GM19351 (cell line): ENCODE results near the gene CUX1.

Experiments
- ATAC-seq: cut with Tn5 transposase; IDR thresholded peaks from one replicate; pipeline ENCODE4 v1.9.1; 2021; ENCODE audit warnings: mild to moderate bottlenecking, moderate library complexity; ENCODE audit not compliant: unreplicated experiment

Gene CUX1, protein sequence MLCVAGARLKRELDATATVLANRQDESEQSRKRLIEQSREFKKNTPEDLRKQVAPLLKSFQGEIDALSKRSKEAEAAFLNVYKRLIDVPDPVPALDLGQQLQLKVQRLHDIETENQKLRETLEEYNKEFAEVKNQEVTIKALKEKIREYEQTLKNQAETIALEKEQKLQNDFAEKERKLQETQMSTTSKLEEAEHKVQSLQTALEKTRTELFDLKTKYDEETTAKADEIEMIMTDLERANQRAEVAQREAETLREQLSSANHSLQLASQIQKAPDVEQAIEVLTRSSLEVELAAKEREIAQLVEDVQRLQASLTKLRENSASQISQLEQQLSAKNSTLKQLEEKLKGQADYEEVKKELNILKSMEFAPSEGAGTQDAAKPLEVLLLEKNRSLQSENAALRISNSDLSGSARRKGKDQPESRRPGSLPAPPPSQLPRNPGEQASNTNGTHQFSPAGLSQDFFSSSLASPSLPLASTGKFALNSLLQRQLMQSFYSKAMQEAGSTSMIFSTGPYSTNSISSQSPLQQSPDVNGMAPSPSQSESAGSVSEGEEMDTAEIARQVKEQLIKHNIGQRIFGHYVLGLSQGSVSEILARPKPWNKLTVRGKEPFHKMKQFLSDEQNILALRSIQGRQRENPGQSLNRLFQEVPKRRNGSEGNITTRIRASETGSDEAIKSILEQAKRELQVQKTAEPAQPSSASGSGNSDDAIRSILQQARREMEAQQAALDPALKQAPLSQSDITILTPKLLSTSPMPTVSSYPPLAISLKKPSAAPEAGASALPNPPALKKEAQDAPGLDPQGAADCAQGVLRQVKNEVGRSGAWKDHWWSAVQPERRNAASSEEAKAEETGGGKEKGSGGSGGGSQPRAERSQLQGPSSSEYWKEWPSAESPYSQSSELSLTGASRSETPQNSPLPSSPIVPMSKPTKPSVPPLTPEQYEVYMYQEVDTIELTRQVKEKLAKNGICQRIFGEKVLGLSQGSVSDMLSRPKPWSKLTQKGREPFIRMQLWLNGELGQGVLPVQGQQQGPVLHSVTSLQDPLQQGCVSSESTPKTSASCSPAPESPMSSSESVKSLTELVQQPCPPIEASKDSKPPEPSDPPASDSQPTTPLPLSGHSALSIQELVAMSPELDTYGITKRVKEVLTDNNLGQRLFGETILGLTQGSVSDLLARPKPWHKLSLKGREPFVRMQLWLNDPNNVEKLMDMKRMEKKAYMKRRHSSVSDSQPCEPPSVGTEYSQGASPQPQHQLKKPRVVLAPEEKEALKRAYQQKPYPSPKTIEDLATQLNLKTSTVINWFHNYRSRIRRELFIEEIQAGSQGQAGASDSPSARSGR (N-terminal part only)

DNA sequence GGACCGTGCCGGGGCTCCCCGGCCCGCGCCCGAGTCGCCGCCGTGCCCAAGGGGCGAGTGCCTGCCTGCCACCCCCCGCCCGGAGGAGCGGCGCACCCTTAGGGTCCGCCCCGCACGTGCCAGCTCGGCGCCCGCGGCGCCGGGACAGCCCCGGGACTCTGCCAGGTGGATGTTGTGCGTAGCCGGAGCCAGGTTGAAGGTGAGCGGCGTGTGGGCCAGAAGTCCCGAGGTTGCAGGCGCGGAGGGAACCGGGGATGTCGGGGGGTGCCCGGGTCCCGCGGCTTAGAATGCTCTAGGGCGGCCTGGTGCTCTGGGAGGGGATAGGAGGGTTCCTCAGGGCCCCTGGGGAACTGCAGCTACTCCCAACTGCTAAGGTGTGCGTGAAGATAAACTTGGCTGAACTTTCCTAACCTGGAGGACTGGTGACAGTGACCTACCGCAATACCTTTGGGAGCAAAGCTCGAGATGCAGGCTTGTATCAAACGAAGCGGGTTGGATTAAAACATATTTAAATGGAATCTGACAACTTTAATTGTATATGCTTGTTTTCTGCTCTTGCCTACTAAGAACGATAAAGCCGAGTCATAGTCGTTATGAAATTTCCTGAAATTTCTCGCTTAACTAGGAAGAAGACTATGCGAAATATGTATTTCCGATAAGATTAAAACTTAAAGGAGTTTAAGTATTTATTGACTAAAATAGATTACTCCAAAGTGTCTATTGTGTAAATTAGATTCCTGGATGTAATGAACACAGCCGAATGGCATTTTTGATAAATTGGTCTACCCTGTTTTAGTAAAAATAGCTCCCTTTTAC lies at the start of gene CUX1:
Gene CUX1, plus strand, starts transcription at position 156 of the 816 bp plus-strand sequence. Its CDS starts 14 bp downstream, at position 170.
- no peak for ATAC-seq

DNA sequence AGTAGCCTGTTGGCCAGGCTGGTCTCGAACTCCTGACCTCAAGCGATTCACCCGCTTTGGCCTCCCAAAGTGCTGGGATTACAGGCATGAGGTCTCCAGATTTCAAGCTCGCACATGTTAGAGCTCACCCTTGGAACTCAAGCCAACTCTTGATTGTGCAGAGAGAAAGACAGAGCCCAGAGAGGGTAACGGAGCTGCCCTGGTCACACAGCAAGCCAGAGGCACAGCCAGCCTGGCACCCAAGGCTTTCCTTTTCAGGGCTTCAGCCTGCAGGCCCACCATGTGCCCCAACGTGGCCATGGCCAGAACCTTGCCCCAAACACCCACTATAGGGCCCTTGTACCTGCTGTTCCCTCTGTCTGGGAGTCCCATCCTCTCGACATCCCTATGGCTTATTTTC lies 49.1 kb upstream of the CUX1 start:
- no peak for ATAC-seq

DNA sequence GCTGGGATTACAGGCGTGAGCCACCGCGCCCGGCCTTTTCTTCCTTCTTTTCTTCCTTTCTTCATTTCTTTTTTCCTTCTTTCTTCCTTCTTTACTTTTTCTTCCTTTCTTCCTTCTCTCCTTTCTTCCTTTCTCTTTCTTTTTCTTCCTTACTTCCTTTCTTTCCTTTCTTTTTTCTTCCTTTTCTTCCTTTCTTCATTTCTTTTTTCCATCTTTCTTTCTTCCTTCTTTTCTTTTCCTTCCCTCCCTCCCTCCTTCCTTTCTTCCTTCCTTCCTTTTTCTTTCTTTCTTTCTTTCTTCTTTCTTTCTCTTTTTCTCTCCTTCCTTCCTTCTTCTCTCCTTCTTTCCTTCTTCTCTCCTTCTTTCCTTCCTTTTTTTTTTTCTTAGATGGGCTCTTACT lies 47.0 kb upstream of the CUX1 start:
- ATAC-seq: no peak

DNA sequence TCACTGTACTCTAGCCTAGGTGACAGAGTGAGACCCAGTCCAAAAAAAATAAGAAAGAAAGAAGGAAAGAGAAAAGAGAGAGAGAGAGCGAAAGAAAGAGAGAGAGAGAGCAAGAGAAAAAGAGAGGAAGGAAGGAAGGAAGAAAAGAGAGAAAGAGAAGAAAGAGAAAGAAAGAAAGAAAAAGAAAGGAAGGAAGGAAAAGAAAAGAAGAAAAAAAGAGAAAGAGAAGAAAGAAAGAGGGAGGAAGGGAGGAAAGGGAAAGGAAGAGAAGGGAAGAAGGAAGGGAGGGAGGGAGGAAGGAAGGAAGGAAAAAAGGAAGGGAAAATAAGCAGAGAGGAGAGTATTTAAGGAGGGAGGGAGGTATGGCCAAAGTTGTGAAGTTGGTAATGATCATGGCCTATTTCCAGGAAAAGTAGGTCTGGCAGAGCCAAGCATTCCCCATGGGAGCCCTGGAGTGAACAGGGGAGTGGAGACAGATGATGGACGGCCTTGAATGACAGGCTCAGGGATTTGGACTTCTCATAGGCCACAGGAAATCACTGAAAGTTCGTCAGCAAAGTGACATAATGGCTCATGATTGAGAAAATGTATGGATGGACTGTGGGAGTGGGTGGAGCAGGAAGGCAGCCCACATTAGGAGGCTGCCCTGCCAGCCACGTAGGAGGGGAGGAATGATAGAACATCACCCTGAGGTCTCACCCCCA lies 44.8 kb upstream of the CUX1 start:
- no peak for ATAC-seq

DNA sequence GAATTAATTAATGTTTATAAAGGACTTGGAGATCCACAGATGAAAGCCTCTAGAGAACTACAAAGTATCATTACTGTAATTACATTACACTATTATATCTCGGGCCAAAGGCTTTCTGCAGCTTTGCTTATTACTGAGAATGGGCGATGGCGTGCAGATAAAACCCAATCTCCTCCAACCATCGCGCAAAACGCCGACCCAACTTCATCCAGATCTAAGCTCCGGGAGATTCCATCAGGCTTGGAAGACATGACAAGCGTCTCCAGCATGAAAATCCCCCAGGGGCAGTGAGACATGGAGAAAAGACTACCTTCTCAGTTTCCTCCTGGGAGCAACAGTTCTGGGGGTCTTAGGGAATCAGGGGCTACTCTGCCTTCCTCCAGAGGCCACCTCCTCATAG lies 42.2 kb upstream of the CUX1 start:
- ATAC-seq: no peak

DNA sequence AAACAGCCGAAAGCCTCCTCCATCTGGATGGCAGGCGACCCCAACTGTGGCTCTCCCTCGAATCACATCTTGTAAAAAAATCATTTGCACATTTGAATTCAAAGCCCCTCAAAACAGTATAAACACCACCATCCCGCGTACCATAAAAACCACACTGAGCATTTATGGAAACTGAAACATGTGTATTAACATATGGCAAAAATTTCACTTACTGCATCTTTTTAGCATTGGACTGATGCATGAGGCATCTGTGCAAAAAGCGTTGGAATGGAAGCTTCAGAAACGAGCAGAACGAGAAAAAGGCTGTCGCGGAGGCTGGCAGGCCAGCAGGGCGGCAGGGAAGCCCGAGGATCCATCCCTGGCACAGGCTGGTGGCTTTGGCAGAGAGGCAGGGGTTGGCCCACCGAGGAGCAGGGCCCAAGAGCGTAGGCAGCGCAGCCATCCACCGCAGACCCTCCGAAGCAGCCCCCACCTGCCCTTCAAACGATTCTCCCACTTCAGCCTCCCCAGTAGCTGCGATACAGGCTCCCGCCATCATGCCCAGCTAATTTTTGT lies 39.3 kb upstream of the CUX1 start:
- no peak for ATAC-seq

DNA sequence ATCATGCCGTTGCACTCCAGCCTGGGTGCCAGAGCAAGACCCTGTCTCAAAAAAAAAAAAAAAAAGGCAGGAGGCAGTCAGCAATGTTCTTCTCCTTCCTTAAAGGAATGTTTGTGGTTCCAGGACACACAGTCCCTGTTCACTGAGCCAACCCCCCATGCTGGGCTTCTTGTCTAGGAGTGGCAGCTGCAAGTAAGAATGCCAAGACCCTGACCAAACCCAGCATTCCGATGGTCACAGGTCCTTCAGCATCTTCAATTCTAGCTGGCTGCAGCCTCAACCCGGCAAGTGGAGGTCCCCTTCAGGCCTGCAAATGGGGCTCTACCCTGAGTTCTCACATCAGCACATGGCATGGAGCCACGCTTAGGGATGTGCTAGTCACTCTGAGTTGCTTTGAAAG lies 38.2 kb upstream of the CUX1 start:
- ATAC-seq: no peak

DNA sequence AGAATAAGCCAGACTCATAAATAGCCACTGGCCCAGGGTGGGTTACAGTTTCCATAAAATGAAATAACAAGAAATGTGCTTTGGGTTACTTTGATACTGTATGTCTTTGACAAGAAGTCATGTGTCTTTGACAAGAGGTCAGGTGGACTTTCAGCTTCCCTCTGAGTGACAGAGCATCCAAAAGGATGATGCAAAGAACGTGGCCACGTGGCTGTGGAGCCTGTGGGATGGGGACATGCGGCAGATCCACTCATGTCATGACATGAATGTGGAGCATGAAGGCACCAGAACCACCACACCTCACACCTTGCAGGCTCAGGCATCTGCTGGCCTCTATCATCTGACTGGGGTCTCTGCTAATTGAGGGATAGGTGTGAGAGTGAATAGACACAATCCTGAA lies 37.1 kb upstream of the CUX1 start:
- ATAC-seq: no peak

DNA sequence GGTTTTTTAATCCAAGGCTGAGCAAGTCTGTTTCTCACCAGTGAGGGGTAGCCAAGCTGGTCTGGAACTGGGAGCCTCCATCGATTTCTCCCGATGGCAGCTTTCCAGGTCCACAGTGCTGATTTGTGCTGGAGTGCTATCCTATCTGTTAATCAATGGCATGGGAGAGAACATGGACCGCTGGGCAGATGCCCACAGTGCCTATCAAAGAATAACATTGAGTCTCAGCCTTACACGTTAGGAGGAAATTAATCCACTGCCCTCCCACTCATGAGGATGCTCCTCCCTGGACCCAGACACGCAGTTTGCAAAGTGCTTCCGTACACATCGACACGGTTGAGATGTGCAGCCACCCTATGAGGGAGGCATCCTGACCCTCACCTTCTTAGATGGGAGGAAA lies 36.0 kb upstream of the CUX1 start:
- no peak for ATAC-seq

DNA sequence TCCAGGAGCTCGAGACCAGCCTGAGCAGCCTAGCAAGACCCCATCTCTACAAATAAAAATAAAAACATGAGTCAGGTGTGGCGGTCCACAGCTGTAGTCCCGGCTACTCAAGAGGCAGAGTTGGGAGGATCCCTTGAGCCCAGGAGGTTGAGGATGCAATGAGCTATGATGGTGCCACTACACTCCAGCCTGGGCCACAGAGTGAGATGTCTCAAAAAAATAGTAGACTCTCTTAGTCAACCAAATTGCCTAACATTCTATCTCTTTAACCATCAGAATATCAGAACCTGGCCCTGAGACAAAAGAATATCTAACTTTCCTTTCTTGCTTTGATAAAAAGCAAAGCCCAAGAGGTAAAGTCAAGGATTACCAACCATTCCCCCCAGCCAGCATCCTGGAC lies 35.0 kb upstream of the CUX1 start:
- no peak for ATAC-seq

DNA sequence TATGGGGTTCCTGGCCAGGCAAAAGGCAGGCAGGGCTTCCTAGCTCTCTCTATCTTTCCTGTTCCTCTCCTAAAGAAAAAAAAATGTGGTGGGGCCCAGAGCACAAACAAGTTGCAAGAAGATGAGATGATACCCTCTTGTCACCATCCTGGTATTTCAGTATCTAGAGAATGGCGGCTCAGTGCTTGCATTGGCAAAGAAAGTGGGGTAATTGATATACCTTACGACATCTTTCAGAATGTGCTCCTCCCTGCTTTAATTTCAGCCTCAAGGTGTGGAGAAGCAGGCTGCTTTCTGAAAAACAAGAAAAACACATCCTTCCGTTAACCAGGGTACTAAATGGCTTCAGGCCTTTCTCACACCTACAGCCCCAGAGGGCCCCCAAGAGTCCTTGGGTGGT lies 34.5 kb upstream of the CUX1 start:
- no peak for ATAC-seq

DNA sequence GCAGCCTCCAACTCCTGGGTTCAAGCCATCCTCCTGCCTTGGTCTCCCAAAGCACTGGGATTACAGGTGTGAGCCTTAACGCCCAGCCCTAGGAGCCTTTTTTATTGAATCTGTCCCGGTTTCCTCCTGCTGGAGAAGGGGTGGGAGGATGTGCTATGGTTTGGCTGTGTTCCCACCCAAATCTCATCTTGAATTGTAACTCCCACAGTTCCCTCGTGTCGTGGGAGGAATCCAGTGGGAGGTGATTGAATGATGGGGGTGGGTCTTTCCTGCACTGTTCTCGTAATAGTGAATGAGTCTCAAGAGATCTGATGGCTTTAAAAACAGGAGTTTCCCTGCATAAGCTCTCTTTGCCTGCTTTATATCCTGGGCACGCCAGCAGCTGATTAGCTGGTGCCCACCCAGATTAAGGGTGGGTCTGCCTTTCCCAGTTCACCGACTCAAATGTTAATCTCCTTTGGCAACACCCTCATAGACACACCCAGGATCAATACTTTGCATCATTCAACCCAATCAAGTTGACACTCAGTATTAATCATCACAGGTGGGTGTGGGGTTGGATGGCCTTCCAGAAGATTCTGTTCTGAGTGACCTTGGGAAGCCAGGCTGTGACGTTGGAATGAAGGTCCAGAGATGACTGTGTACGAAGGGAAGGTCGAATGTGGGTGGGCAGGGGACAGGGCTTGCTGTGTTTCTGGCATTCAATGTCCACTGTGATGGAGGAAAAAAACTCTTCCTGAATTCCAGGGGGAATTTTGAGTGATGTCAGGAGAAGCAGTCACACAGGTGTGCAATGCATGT lies 33.8 kb upstream of the CUX1 start:
- ATAC-seq: no peak

DNA sequence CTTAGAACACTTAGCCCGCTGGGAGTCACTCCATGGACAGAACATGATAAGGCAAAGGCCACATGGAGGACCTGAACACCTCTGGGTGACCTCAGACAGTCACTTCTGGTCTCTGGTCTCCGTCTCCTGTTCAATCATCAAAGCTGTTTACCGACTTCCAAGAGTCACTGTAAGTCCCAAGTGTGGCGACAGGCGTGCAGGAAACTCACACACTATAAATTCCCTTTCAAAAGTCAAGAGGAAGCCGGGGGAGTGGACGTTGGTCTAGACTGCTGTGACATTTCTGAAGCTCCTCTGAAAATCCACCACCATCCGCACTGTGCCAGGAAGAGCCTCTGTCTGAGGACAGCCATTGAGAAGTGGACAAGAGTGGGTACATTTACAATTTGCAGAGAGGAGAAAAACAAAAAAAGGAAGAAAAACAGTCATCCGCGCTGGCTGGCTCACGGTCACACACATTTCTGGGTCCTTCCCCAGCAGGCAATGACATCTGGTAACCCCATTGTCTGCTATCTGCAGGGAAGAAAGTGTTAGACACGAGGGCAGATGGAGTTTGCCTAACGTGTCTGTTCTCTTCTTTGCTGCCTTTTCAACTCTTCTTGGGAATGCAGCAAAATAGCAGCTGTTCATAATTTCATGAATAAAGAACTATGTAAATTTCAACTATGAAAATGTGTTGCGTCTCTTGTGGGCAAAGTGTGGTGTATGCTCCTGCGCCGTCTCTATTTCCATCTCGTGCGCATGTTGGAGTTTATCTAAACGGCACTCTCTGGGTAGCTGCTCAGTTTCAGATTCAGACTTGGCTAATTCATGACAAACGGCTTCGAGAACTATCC lies 32.9 kb upstream of the CUX1 start:
- ATAC-seq: no peak

DNA sequence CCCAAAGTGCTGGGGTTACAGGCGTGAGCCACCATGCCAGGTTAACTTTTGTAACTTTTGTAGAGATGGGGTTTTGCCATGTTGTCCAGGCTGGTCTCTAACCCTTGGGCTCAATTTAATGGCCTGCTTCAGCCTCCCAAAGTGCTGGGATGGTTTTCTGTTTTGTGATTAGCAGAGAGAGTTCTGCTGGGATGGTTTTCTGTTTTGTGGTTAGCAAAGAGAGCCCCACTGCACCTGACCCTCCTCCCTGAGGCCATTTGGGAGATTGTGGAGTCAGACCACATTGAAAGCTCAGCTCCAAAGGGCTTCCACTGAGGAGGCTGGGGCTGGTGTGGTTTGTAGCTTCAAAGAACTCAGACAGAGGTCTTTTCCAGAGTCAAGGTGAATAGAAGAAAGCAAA lies 29.6 kb upstream of the CUX1 start:
- no peak for ATAC-seq

DNA sequence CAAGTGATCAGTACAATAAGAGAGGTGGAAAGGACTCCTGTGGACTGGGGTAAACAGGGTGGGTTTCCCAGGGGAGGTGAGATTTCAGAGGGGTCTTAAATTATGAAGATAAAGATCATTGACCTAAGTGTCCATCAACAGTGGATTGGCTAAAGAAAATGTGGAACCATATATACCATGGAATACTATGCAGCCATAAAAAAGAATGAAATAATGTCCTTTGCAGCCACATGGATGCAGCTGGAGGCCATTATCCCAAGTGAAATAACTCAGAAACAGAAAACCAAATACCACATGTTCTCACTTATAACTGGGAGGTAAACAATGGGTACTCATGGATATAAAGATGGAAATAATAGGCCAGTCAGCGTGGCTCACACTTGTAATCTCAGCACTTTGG lies 28.9 kb upstream of the CUX1 start:
- ATAC-seq: no peak

DNA sequence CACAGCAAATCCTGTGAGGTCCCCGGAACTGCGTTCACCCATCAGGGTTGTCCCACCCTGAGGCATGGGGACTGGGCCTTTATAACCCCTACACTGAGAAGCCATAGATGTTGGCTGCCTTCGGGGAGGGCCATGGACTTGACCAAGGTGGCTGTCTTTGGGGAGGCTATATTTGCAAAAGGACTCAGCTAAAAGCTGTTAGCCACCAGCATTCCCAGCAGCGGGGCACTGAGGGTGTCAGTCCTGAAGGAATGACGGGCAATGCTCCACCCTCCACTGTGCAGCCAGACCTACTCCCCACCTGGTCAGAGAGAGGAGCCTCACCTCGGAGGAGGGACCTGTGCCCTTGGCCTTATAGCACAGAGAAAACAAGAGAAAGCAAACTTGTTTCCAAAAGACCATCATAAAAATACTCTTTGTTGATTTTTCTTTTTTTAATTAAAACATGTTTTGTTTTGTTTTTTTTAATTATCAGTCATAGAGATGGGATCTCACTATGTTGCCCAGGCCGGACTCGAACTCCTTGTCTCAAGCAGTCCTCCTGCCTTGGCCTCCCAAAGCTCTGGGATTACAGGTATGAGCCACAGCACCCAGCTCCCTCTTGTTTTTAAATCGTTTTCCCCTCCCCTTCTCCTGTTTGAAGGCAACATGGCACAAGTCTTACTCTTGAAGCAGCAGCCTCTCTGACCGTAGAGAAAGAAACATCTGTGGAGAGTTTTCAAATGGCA lies 26.7 kb upstream of the CUX1 start:
- ATAC-seq: no peak

DNA sequence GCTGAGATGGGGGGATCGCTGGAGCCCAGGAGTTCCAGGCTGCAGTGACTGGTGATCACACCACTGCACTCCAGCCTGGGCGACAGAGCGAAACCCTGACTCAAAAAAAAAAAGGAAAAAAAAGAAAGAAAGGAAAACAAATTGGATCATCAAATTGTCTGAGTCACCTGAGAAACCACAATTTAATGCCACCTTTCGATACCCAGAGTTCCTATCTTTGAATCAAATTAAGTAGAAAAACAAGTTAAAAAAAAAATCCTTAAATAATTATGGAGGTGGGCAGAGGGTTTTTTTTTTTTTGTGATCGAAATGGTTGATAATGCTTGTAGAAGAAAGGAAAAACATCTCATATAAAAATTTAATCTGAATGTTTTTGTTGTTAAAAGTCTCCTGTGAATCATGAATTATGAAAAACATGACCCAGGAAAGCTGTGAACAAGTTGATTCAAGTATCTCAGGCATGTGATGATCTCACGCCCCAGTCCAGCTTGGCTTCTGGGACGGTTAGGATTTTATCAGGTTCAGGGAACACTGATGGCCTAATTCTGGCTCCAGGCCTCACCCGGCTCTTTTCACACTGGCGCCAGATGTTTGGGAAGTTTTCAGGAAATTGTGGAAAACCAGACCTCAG lies 25.3 kb upstream of the CUX1 start:
- ATAC-seq: no peak
